H1 (cell line): ENCODE data around the gene TGM4. TPM values are rescaled to one million over a fixed set of nuclear protein-coding genes. Genes with fewer than 3 reads are reported as not detected.

Experiments used
- CTCF ChIA-PET: fragments of 300-600 bp; sonication (Branson Sonifier 250); formaldehyde crosslinking; loops from one replicate; lab custom pipeline; 2021; ENCODE audit not compliant: partially characterized antibody; lab: Charles Lee
- POLR2A ChIA-PET: fragments of 300-600 bp; sonication (Branson Sonifier 250); formaldehyde crosslinking; loops from one replicate; lab custom pipeline; 2021; ENCODE audit warnings: inconsistent platforms; ENCODE audit not compliant: partially characterized antibody; lab: Charles Lee
- DNase-seq, 2 experiments: peaks; one replicate each; pipeline versions ENCODE4 v3.0.0 to v3.0.0-alpha.2; 2010 to 2022; ENCODE audit warnings: low spot score in 2 of 2, low read depth in 1 of 2, mixed read lengths in 1 of 2
- FAIRE-seq: peaks from 2 replicates; lab custom pipeline; 2011; peaks lifted over from hg19 to GRCh38; lab: Jason Lieb, UNC
- H2AFZ ChIP-seq: 2 replicates; pipeline ENCODE4 v1.8.1; 2012; ENCODE audit warnings: low read length, inconsistent platforms
- H2AK5ac ChIP-seq: 2 replicates; pipeline ENCODE4 v1.6.1; 2013; ENCODE audit warnings: low read depth, low read length
- H2BK120ac ChIP-seq: replicated peaks from 2 replicates; pipeline ENCODE3; 2013; ENCODE audit warnings: low read depth, low read length, inconsistent platforms
- H2BK12ac ChIP-seq: 2 replicates; pipeline ENCODE4 v1.6.1; 2013; ENCODE audit warnings: low read depth, low read length
- H2BK15ac ChIP-seq: 2 replicates; pipeline ENCODE4 v1.6.1; 2013; ENCODE audit warnings: low read length
- H2BK20ac ChIP-seq: 2 replicates; pipeline ENCODE4 v1.6.1; 2013; ENCODE audit warnings: low read length
- H2BK5ac ChIP-seq: 2 replicates; pipeline ENCODE4 v1.6.1; 2013; ENCODE audit warnings: low read depth, low read length
- H3K14ac ChIP-seq: 2 replicates; pipeline ENCODE4 v1.6.1; 2013; ENCODE audit warnings: inconsistent platforms; ENCODE audit not compliant: insufficient read length
- H3K18ac ChIP-seq: 2 replicates; pipeline ENCODE4 v1.6.1; 2013; ENCODE audit warnings: low read length; ENCODE audit errors: extremely low read depth
- H3K23ac ChIP-seq: 2 replicates; pipeline ENCODE4 v1.6.1; 2013; ENCODE audit warnings: inconsistent platforms; ENCODE audit not compliant: insufficient read length
- H3K23me2 ChIP-seq: 2 replicates; pipeline ENCODE4 v1.6.1; 2013; ENCODE audit warnings: low read depth, low read length
- H3K27ac ChIP-seq: 2 replicates; pipeline ENCODE4 v1.6.1; 2011; ENCODE audit warnings: low read depth, low read length, inconsistent platforms
- H3K27me3 ChIP-seq, 4 experiments: replicated peaks in 1 of 4; 1 replicate in 1 of 4; 2 replicates in 3 of 4; pipeline versions ENCODE4 v1.6.1 to v1.8.1; 2011 to 2013; ENCODE audit warnings: low read length in 3 of 4, mild to moderate bottlenecking in 3 of 4, inconsistent platforms in 2 of 4, mixed read lengths in 2 of 4, moderate library complexity in 1 of 4; ENCODE audit not compliant: control insufficient read depth in 3 of 4, insufficient read depth in 3 of 4; ENCODE audit errors: extremely low read depth in 1 of 4
- H3K36me3 ChIP-seq, 4 experiments: 2 replicates each; pipeline versions ENCODE4 v1.6.1 to v1.8.1; 2011 to 2013; ENCODE audit warnings: mild to moderate bottlenecking in 4 of 4, low read length in 3 of 4, moderate library complexity in 2 of 4, control low read depth in 1 of 4, inconsistent platforms in 1 of 4; ENCODE audit not compliant: insufficient read depth in 4 of 4, control insufficient read depth in 2 of 4
- H3K4ac ChIP-seq: replicated peaks from 2 replicates; pipeline ENCODE3; 2013; ENCODE audit warnings: low read length, low read depth, mixed read lengths, inconsistent platforms; ENCODE audit not compliant: insufficient read length
- H3K4me1 ChIP-seq, 4 experiments: replicated peaks in 1 of 4; 1 replicate in 1 of 4; 2 replicates in 3 of 4; pipeline versions ENCODE4 v1.6.1 to v1.8.1; 2011 to 2013; ENCODE audit warnings: low read length in 3 of 4, inconsistent platforms in 2 of 4, mixed read lengths in 1 of 4; ENCODE audit not compliant: insufficient read depth in 4 of 4, control insufficient read depth in 3 of 4
- H3K4me2 ChIP-seq, 2 experiments: 2 replicates each; pipeline versions ENCODE4 v1.6.1 to v1.8.1; 2011 to 2013; ENCODE audit warnings: low read depth in 2 of 2, low read length in 2 of 2, control low read depth in 1 of 2, inconsistent platforms in 1 of 2, mild to moderate bottlenecking in 1 of 2; ENCODE audit not compliant: insufficient read depth in 1 of 2
- H3K4me3 ChIP-seq, 4 experiments: fragments of 200-600, 300-600 bp in 1 of 4; sonication (generic), shearing (Covaris generic), sonication (Bioruptor Twin) in 1 of 4; 2 replicates each; pipeline versions ENCODE4 v1.5.1 to v1.8.1; 2011 to 2016; ENCODE audit warnings: low read length in 4 of 4, low read depth in 3 of 4, control low read depth in 2 of 4, inconsistent platforms in 2 of 4, mild to moderate bottlenecking in 2 of 4, mixed read lengths in 1 of 4, moderate library complexity in 1 of 4; ENCODE audit not compliant: insufficient read depth in 2 of 4; ENCODE audit errors: extremely low read depth in 1 of 4
- H3K56ac ChIP-seq: replicated peaks from 2 replicates; pipeline ENCODE3; 2013; ENCODE audit warnings: low read depth, mild to moderate bottlenecking, mixed read lengths, low read length, inconsistent platforms; ENCODE audit not compliant: insufficient read length
- H3K79me1 ChIP-seq: 2 replicates; pipeline ENCODE4 v1.6.1; 2013; ENCODE audit warnings: low read depth, low read length, control low read depth
- H3K79me2 ChIP-seq, 2 experiments: 2 replicates each; pipeline versions ENCODE4 v1.6.1 to v1.8.1; 2012 to 2013; ENCODE audit warnings: low read length in 2 of 2, mild to moderate bottlenecking in 2 of 2, inconsistent platforms in 1 of 2; ENCODE audit not compliant: insufficient read depth in 2 of 2, control insufficient read depth in 1 of 2
- H3K9ac ChIP-seq, 4 experiments: replicated peaks in 1 of 4; 1 replicate in 1 of 4; 2 replicates in 3 of 4; pipeline versions ENCODE4 v1.6.1 to v1.8.1; 2011 to 2013; ENCODE audit warnings: low read depth in 3 of 4, low read length in 3 of 4, control low read depth in 2 of 4, mild to moderate bottlenecking in 2 of 4, moderate library complexity in 2 of 4, inconsistent platforms in 1 of 4; ENCODE audit errors: extremely low read depth in 1 of 4
- H3K9me3 ChIP-seq, 2 experiments: 2 replicates each; pipeline versions ENCODE4 v1.6.1 to v1.8.1; 2012 to 2013; ENCODE audit warnings: mild to moderate bottlenecking in 2 of 2, moderate library complexity in 2 of 2, control low read depth in 1 of 2, inconsistent platforms in 1 of 2, low read depth in 1 of 2, low read length in 1 of 2, mixed read lengths in 1 of 2; ENCODE audit not compliant: insufficient read depth in 2 of 2
- H4K20me1 ChIP-seq, 2 experiments: replicated peaks in 1 of 2; 2 replicates each; pipeline versions ENCODE3 to v1.8.1; 2011 to 2013; ENCODE audit warnings: inconsistent platforms in 2 of 2, low read length in 2 of 2, mild to moderate bottlenecking in 1 of 2; ENCODE audit not compliant: insufficient read depth in 2 of 2, control insufficient read depth in 1 of 2
- H4K5ac ChIP-seq: 2 replicates; pipeline ENCODE4 v1.6.1; 2013; ENCODE audit warnings: low read length, low read depth, mixed read lengths, inconsistent platforms; ENCODE audit not compliant: insufficient read length
- H4K8ac ChIP-seq: 2 replicates; pipeline ENCODE4 v1.8.0; 2013; ENCODE audit warnings: mild to moderate bottlenecking, moderate library complexity, low read length, inconsistent platforms; ENCODE audit not compliant: insufficient read depth; ENCODE audit errors: extremely low read depth
- H4K91ac ChIP-seq: replicated peaks from 2 replicates; pipeline ENCODE3; 2013; ENCODE audit warnings: low read length, mixed read lengths, inconsistent platforms; ENCODE audit not compliant: insufficient read length
- RFX5 ChIP-seq: IDR thresholded peaks from 2 replicates; pipeline ENCODE4 v1.6.1; 2011; ENCODE audit warnings: low read depth, low read length, improper control_type of control experiment, borderline replicate concordance
- WGBS, 2 experiments: shearing (Covaris generic) in 1 of 2; methylation state at CpG; one replicate each; pipeline versions ENCODE4 v1.1.6 to v1.1.7; 2013 to 2015; ENCODE audit warnings: low lambda C conversion rate in 2 of 2, mixed read lengths in 2 of 2, inconsistent platforms in 1 of 2, low coverage in 1 of 2, missing lambda C conversion rate in 1 of 2; ENCODE audit not compliant: insufficient replicate concordance in 2 of 2, insufficient coverage in 1 of 2, insufficient read length in 1 of 2; ENCODE audit errors: extremely low coverage in 1 of 2, missing lambda C conversion rate in 1 of 2; 5-methylcytosine and 5-hydroxymethylcytosine counted together
- polyA plus RNA-seq, 7 experiments: library from polyadenylated mRNA; depleted of rRNA in 3 of 7; stranded (reverse) in 5 of 7; unstranded in 2 of 7; fragments of >200 nt in 5 of 7; fragments of 200-250 nt in 2 of 7; gene quantifications; 1 replicate in 5 of 7; 2 replicates in 1 of 7; 4 replicates in 1 of 7; pipeline versions ENCODE4 v1.2.1 to v1.2.3, GENCODE V29; 2011 to 2013; ENCODE audit warnings: missing spikeins in 2 of 7, mixed read lengths in 2 of 7
- total RNA-seq: library from RNA; stranded (reverse); fragmentation: NEBNext Ultra II Directional; extraction: Animal tissue kit (Norgen Biotek cat#: 25700); gene quantifications from 2 replicates; pipeline ENCODE4 v1.2.1, GENCODE V29; 2021
- TF ChIP-seq, protein P1 (sequence below), 3 experiments: IDR thresholded peaks; 1 replicate in 2 of 3; 2 replicates in 1 of 3; pipeline versions ENCODE4 v1.5.1 to v1.6.1; 2011; ENCODE audit warnings: low read length in 3 of 3, mild to moderate bottlenecking in 3 of 3, inconsistent platforms in 2 of 3, low read depth in 1 of 3, moderate library complexity in 1 of 3; ENCODE audit not compliant: insufficient read depth in 1 of 3; ENCODE audit errors: control extremely low read depth in 1 of 3

The TGM4 gene
- total and polyA plus RNA-seq, 2 of the 8 experiments (the other 6 are each of a cell fraction or from before 2014, with no cell fraction given), result 0.02 TPM; not detected in 1

- Histone ChIP-seq H3K14ac (no peak overlapping the region), H2AK5ac (no peak overlapping the region), H2BK20ac (no peak overlapping the region), H3K56ac (no peak overlapping the region), H2BK12ac (no peak overlapping the region), H4K20me1 (peaks cover 6% of the 10 kb centered on the region in 2 experiments), H2BK15ac (no peak overlapping the region), H3K79me2 (no peaks in the 10 kb centered on the region), H2BK5ac (no peak overlapping the region), H3K23ac (no peak overlapping the region), H3K36me3 (peaks cover 5 to 20% (median 7%) of the 10 kb centered on the region in 4 experiments; a peak in 6 of 8 replicates), H3K4me3 (no peak overlapping the region), H4K8ac (no peak overlapping the region), H4K91ac (no peak overlapping the region), H3K79me1 (no peaks in the 10 kb centered on the region), H3K27me3 (no peaks in the 10 kb centered on the region), H3K4me2 (no peak overlapping the region), H3K9me3 (no peaks in the 10 kb centered on the region), H3K4ac (no peak overlapping the region), H3K9ac (no peak overlapping the region), H3K27ac (no peak overlapping the region), H2BK120ac (no peak overlapping the region), H3K23me2 (no peaks in the 10 kb centered on the region), H4K5ac (no peak overlapping the region), H3K18ac (no peak overlapping the region), H3K4me1 (no peaks in the 10 kb centered on the region), H2AFZ (no peak overlapping the region)
- TF ChIP-seq, protein P1, sequence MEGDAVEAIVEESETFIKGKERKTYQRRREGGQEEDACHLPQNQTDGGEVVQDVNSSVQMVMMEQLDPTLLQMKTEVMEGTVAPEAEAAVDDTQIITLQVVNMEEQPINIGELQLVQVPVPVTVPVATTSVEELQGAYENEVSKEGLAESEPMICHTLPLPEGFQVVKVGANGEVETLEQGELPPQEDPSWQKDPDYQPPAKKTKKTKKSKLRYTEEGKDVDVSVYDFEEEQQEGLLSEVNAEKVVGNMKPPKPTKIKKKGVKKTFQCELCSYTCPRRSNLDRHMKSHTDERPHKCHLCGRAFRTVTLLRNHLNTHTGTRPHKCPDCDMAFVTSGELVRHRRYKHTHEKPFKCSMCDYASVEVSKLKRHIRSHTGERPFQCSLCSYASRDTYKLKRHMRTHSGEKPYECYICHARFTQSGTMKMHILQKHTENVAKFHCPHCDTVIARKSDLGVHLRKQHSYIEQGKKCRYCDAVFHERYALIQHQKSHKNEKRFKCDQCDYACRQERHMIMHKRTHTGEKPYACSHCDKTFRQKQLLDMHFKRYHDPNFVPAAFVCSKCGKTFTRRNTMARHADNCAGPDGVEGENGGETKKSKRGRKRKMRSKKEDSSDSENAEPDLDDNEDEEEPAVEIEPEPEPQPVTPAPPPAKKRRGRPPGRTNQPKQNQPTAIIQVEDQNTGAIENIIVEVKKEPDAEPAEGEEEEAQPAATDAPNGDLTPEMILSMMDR (IDR thresholded peaks at IDR 0.05; ENCODE audit: control extremely low read depth in 1 of 3, insufficient read depth in 1 of 3, low read depth in 1 of 3, low read length in 3 of 3), result peak in 1 of 3 experiments; percentile 13; a peak in 1 of 4 replicates
- TF ChIP-seq RFX5, result no peak
- no peak for DNase-seq
- CTCF ChIA-PET, result interaction anchor here (0.8 to 9.0 kb wide), 9 partner anchors 11 to 46 kb away, joined by 3 to 69 read pairs (median 4); no protein-coding TSS in a partner anchor
- no peak for FAIRE-seq
- WGBS, 2 experiments, result 93% methylated on average over 7 of the region's 7 CpGs; no CpG with 5 or more reads in 1 of the 2 experiments
- POLR2A ChIA-PET, result interaction anchor here (0.6 to 1.2 kb wide), 3 partner anchors 23 to 1992 kb away, joined by 3 to 4 read pairs (median 3); no protein-coding TSS in a partner anchor
Observed at GRCh38 chr3:44927371-44927770, 53.0 kb downstream of the TGM4 start.
